Esophagus squamous epithelium (tissue), 4 donors: ENCODE results near the gene AMY1A.
"Not testable (repeated sequence)": the region's sequence is repeated elsewhere in the genome, so short reads cannot be mapped to it uniquely, and the experiment has no call there.

ENCODE experiments used
- POLR2A ChIP-seq, 4 donors: fragments of 450-650 bp; IDR thresholded peaks; one replicate each; pipeline ENCODE4 v1.6.1; 2017; ENCODE audit warnings: antibody characterized with exemption in 4 of 4, mild to moderate bottlenecking in 4 of 4, moderate library complexity in 3 of 4
- TF ChIP-seq, protein P1 (sequence below), 6 experiments: fragments of 450-650 bp in 4 of 6; fragments of 200-600 bp in 2 of 6; sonication (generic) in 2 of 6; IDR thresholded peaks; one replicate each; pipeline ENCODE4 v1.5.1; 2016 to 2019; ENCODE audit warnings: antibody characterized with exemption in 6 of 6, mild to moderate bottlenecking in 4 of 6, moderate library complexity in 4 of 6

DNA sequence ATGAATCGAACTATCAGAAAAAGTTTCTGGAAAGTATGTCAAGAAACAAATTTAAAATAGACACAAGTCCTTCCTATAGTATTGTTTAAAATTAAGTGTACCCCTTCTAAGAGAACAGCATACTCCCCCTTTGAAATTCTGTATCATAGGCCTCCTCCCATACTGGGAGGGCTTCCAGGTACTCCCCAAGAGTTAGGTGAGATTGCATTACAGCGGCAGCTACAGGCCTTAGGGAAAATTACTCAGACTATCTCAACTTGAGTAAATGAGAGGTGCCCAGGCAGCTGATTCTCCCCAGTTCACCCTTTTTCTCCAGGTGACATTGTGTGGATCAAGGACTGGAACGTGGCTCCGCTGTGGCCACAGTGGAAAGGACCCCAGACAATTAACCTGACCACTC, 45.7 kb downstream of the AMY1A start:
- TF ChIP-seq, protein P1, sequence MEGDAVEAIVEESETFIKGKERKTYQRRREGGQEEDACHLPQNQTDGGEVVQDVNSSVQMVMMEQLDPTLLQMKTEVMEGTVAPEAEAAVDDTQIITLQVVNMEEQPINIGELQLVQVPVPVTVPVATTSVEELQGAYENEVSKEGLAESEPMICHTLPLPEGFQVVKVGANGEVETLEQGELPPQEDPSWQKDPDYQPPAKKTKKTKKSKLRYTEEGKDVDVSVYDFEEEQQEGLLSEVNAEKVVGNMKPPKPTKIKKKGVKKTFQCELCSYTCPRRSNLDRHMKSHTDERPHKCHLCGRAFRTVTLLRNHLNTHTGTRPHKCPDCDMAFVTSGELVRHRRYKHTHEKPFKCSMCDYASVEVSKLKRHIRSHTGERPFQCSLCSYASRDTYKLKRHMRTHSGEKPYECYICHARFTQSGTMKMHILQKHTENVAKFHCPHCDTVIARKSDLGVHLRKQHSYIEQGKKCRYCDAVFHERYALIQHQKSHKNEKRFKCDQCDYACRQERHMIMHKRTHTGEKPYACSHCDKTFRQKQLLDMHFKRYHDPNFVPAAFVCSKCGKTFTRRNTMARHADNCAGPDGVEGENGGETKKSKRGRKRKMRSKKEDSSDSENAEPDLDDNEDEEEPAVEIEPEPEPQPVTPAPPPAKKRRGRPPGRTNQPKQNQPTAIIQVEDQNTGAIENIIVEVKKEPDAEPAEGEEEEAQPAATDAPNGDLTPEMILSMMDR (IDR thresholded peaks at IDR 0.05) = not testable (repeated sequence)
- TF ChIP-seq POLR2A (IDR thresholded peaks at IDR 0.05) = not testable (repeated sequence)
